CD14-positive monocyte (primary cell): ENCODE data around the gene NEUROD1. TPM values are rescaled to one million over a fixed set of nuclear protein-coding genes. Genes with fewer than 3 reads are reported as not detected.

ENCODE experiments used
- DNase-seq, 3 donors: peaks; one replicate each; pipeline ENCODE4 v3.0.0-alpha.2; 2011 to 2022
- H2AFZ ChIP-seq: 2 replicates; pipeline ENCODE4 v1.6.0; 2012; ENCODE audit warnings: mild to moderate bottlenecking, low read depth, low read length, inconsistent platforms; ENCODE audit not compliant: insufficient read depth, poor library complexity, severe bottlenecking
- H3K27ac ChIP-seq, 2 donors: 1 replicate in 1 of 2; 2 replicates in 1 of 2; pipeline ENCODE4 v1.5.1; 2012 to 2013; ENCODE audit warnings: low read length in 2 of 2, control low read depth in 1 of 2, inconsistent platforms in 1 of 2, low read depth in 1 of 2, mild to moderate bottlenecking in 1 of 2
- H3K27me3 ChIP-seq, 2 donors: one replicate each; pipeline versions ENCODE4 v1.6.0 to v1.6.1; 2011 to 2013; ENCODE audit warnings: low read length in 2 of 2; ENCODE audit not compliant: control insufficient read depth in 2 of 2, insufficient read depth in 2 of 2
- H3K36me3 ChIP-seq, 2 donors: replicated peaks in 1 of 2; 1 replicate in 1 of 2; 2 replicates in 1 of 2; pipeline versions ENCODE4 v1.5.1 to v1.6.1; 2012 to 2013; ENCODE audit warnings: low read length in 2 of 2, control low read depth in 1 of 2, inconsistent platforms in 1 of 2, mild to moderate bottlenecking in 1 of 2; ENCODE audit not compliant: insufficient read depth in 2 of 2, control insufficient read depth in 1 of 2
- H3K4me1 ChIP-seq, 2 donors: 1 replicate in 1 of 2; 2 replicates in 1 of 2; pipeline versions ENCODE4 v1.5.1 to v1.6.1; 2012 to 2013; ENCODE audit warnings: low read length in 2 of 2, control low read depth in 1 of 2, inconsistent platforms in 1 of 2, mild to moderate bottlenecking in 1 of 2, moderate library complexity in 1 of 2; ENCODE audit not compliant: insufficient read depth in 2 of 2, control insufficient read depth in 1 of 2
- H3K4me2 ChIP-seq: replicated peaks from 2 replicates; pipeline ENCODE3; 2012; ENCODE audit warnings: low read length, moderate library complexity, mild to moderate bottlenecking; ENCODE audit not compliant: poor library complexity, severe bottlenecking; ENCODE audit errors: extremely low read depth
- H3K4me3 ChIP-seq, 3 experiments: fragments of 200-600 bp in 1 of 3; sonication (generic) in 1 of 3; replicated peaks in 1 of 3; 1 replicate in 2 of 3; 2 replicates in 1 of 3; pipeline ENCODE4 v1.5.1; 2011 to 2013; ENCODE audit warnings: low read length in 3 of 3, mild to moderate bottlenecking in 3 of 3, control low read depth in 2 of 3, low read depth in 2 of 3, inconsistent platforms in 1 of 3, moderate library complexity in 1 of 3
- H3K79me2 ChIP-seq: 2 replicates; pipeline ENCODE4 v1.6.0; 2012; ENCODE audit warnings: mild to moderate bottlenecking, control low read depth, inconsistent platforms, low read length, moderate library complexity; ENCODE audit not compliant: insufficient read depth
- H3K9ac ChIP-seq: 2 replicates; pipeline ENCODE4 v1.6.0; 2017; ENCODE audit warnings: low read length, mild to moderate bottlenecking; ENCODE audit not compliant: insufficient read depth, poor library complexity, severe bottlenecking
- H3K9me3 ChIP-seq, 2 donors: replicated peaks in 1 of 2; 1 replicate in 1 of 2; 2 replicates in 1 of 2; pipeline versions ENCODE4 v1.5.1 to v1.6.1; 2012 to 2013; ENCODE audit warnings: low read length in 2 of 2, control low read depth in 1 of 2; ENCODE audit not compliant: control insufficient read depth in 1 of 2, insufficient read depth in 1 of 2
- H4K20me1 ChIP-seq: 2 replicates; pipeline ENCODE4 v1.6.0; 2012; ENCODE audit warnings: mild to moderate bottlenecking, low read length, control low read depth, moderate library complexity; ENCODE audit not compliant: insufficient read depth
- H3K27ac Mint-ChIP-seq, 7 donors: one replicate each; pipeline ENCODE4 v1.8.0; 2020; ENCODE audit warnings: mild to moderate bottlenecking in 7 of 7, mixed read lengths in 7 of 7, moderate library complexity in 6 of 7, inconsistent platforms in 2 of 7
- H3K27me3 Mint-ChIP-seq, 3 donors: one replicate each; pipeline ENCODE4 v1.8.0; 2021 to 2022; ENCODE audit warnings: low read depth in 3 of 3, mild to moderate bottlenecking in 3 of 3, mixed read lengths in 3 of 3, moderate library complexity in 3 of 3, inconsistent platforms in 1 of 3
- H3K36me3 Mint-ChIP-seq, 2 donors: one replicate each; pipeline ENCODE4 v1.8.0; 2020; ENCODE audit warnings: mixed read lengths in 2 of 2, inconsistent platforms in 1 of 2, mild to moderate bottlenecking in 1 of 2
- H3K4me1 Mint-ChIP-seq: one replicate; pipeline ENCODE4 v1.8.0; 2020; ENCODE audit warnings: mild to moderate bottlenecking, mixed read lengths
- H3K4me3 Mint-ChIP-seq, 2 donors: one replicate each; pipeline ENCODE4 v1.8.0; 2020; ENCODE audit warnings: mild to moderate bottlenecking in 2 of 2, mixed read lengths in 2 of 2, moderate library complexity in 1 of 2
- H3K9me3 Mint-ChIP-seq, 7 donors: one replicate each; pipeline ENCODE4 v1.8.0; 2020 to 2022; ENCODE audit warnings: mixed read lengths in 7 of 7, mild to moderate bottlenecking in 6 of 7, moderate library complexity in 6 of 7, inconsistent platforms in 2 of 7
- intact Hi-C, 2 donors: fragments of 100-400 bp; cut with micrococcal nuclease; formaldehyde crosslinking; loops; one replicate each; pipeline versions ENCODE4 v1.15.0 to v1.15.1; 2023
- polyA plus RNA-seq, 3 donors: library from polyadenylated mRNA; depleted of rRNA in 1 of 3; unstranded in 2 of 3; stranded (reverse) in 1 of 3; fragments of 300-500 nt in 2 of 3; fragments of >200 nt in 1 of 3; fragmentation: Illumina TruSeq in 2 of 3; gene quantifications; 1 replicate in 2 of 3; 2 replicates in 1 of 3; pipeline ENCODE4 v1.2.3, GENCODE V29; 2012 to 2021
- TF ChIP-seq, protein P1 (sequence below): fragments of 200-600 bp; IDR thresholded peaks from one replicate; pipeline ENCODE4 v1.8.0; 2022; ENCODE audit warnings: antibody characterized with exemption, mild to moderate bottlenecking

The NEUROD1 gene
- polyA plus RNA-seq, 3 donors = not detected

GRCh38 chr2:181626671-181627070 is 53.6 kb downstream of the NEUROD1 start:
- Histone ChIP-seq H3K4me1 (no peaks in the 10 kb centered on the region), H2AFZ (no peak overlapping the region), H3K4me2 (no peak overlapping the region), H3K9me3 (no peaks in the 10 kb centered on the region), H3K27ac (no peak overlapping the region), H4K20me1 (no peaks in the 10 kb centered on the region), H3K4me3 (no peak overlapping the region), H3K79me2 (no peaks in the 10 kb centered on the region), H3K27me3 (no peaks in the 10 kb centered on the region), H3K9ac (no peak overlapping the region), H3K36me3 (no peaks in the 10 kb centered on the region)
- TF ChIP-seq, protein P1, sequence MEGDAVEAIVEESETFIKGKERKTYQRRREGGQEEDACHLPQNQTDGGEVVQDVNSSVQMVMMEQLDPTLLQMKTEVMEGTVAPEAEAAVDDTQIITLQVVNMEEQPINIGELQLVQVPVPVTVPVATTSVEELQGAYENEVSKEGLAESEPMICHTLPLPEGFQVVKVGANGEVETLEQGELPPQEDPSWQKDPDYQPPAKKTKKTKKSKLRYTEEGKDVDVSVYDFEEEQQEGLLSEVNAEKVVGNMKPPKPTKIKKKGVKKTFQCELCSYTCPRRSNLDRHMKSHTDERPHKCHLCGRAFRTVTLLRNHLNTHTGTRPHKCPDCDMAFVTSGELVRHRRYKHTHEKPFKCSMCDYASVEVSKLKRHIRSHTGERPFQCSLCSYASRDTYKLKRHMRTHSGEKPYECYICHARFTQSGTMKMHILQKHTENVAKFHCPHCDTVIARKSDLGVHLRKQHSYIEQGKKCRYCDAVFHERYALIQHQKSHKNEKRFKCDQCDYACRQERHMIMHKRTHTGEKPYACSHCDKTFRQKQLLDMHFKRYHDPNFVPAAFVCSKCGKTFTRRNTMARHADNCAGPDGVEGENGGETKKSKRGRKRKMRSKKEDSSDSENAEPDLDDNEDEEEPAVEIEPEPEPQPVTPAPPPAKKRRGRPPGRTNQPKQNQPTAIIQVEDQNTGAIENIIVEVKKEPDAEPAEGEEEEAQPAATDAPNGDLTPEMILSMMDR = no peak
- Mint-ChIP-seq H3K27me3 (no peaks in the 10 kb centered on the region), H3K4me3 (no peak overlapping the region), H3K4me1 (peaks cover 13% of the 10 kb centered on the region), H3K9me3 (peaks cover 0 to 4% (median 0%) of the 10 kb centered on the region in 7 donors), H3K27ac (no peak overlapping the region), H3K36me3 (no peaks in the 10 kb centered on the region)
- DNase-seq = no peak
- intact Hi-C loops = no loop called here

Other genes with a start within 250 kb of the NEUROD1 start
- 10 to 100 TPM; 66.1 to 97.3 (median 84.1) TPM for gene ITGA4, start 223.1 kb downstream of the NEUROD1 start, polyA plus RNA-seq
- gene CERKL, start 23.4 kb downstream of the NEUROD1 start, polyA plus RNA-seq = 10 to 100 TPM in 1 of 3 donors, 1 to 10 TPM in 1, under 1 TPM in 1; 0.12 to 16.3 (median 8.6) TPM
- gene ITPRID2, start 211.2 kb upstream of the NEUROD1 start, polyA plus RNA-seq = 10 to 100 TPM; 17.9 to 50.2 (median 23.0) TPM